NCI-H82 treated with DMSO at 0.1 percent for 48 hours (cell line): ENCODE results near the gene GRAMD2A.

Experiments used
- DNase-seq: peaks from one replicate; lab custom pipeline; 2025; ENCODE audit not compliant: unreplicated experiment; lab: John Stamatoyannopoulos, UW

The GRAMD2A gene

GRCh38 chr15:72169236-72169920 is 28.2 kb downstream of the GRAMD2A start:
- DNase-seq = no peak

- no peak for DNase-seq
Measured at GRCh38 chr15:72168808-72169190, 28.8 kb downstream of the GRAMD2A start.

- no peak for DNase-seq
Measured at GRCh38 chr15:72168131-72168807, 29.3 kb downstream of the GRAMD2A start.

GRCh38 chr15:72167445-72167844 is 30.1 kb downstream of the GRAMD2A start:
- DNase-seq = no peak

GRCh38 chr15:72166716-72167417 is 30.7 kb downstream of the GRAMD2A start:
- DNase-seq = no peak

- no peak for DNase-seq
Measured at GRCh38 chr15:72163719-72164118, 33.9 kb downstream of the GRAMD2A start.

GRCh38 chr15:72162569-72162968 is 35.0 kb downstream of the GRAMD2A start:
- no peak for DNase-seq

GRCh38 chr15:72161361-72162132 is 36.0 kb downstream of the GRAMD2A start:
- DNase-seq = no peak

- no peak for DNase-seq
Measured at GRCh38 chr15:72160696-72161245, 36.8 kb downstream of the GRAMD2A start.

GRCh38 chr15:72156928-72157327 is 40.7 kb downstream of the GRAMD2A start:
- DNase-seq = no peak

- DNase-seq = peak; percentile 49
Measured at GRCh38 chr15:72155635-72156616, 41.7 kb downstream of the GRAMD2A start.

- DNase-seq = no peak
Measured at GRCh38 chr15:72155003-72155621, 42.5 kb downstream of the GRAMD2A start.

GRCh38 chr15:72154316-72154715 is 43.3 kb downstream of the GRAMD2A start:
- DNase-seq = no peak

- DNase-seq = no peak
Measured at GRCh38 chr15:72153269-72154000, 44.2 kb downstream of the GRAMD2A start.

- no peak for DNase-seq
Measured at GRCh38 chr15:72147418-72147817, 50.2 kb downstream of the GRAMD2A start.

GRCh38 chr15:72146934-72147333 is 50.7 kb downstream of the GRAMD2A start:
- no peak for DNase-seq

GRCh38 chr15:72146221-72146620 is 51.4 kb downstream of the GRAMD2A start:
- DNase-seq = no peak

GRCh38 chr15:72141171-72142084 is 56.2 kb downstream of the GRAMD2A start:
- no peak for DNase-seq
